T-helper 2 cell treated with Interferon-gamma antibody and Interleukin-4, amounts not matched to agents 5 μg/mL and 100 μg/mL, for 36 hours (primary cell): Measurements from ENCODE around the gene FBXO39.
"Not testable (repeated sequence)": the region's sequence is repeated elsewhere in the genome, so short reads cannot be mapped to it uniquely, and the experiment has no call there.

ENCODE experiments used
- DNase-seq: peaks from one replicate; pipeline ENCODE4 v3.0.0; 2021; ENCODE audit warnings: low spot score
- H3K27ac Mint-ChIP-seq: one replicate; pipeline ENCODE4 v1.8.0; 2021; ENCODE audit warnings: mild to moderate bottlenecking, mixed read lengths
- H3K27me3 Mint-ChIP-seq: one replicate; pipeline ENCODE4 v1.8.0; 2021; ENCODE audit warnings: low read depth, mixed read lengths
- H3K36me3 Mint-ChIP-seq: one replicate; pipeline ENCODE4 v1.8.0; 2021; ENCODE audit warnings: low read depth, mixed read lengths
- H3K4me1 Mint-ChIP-seq: one replicate; pipeline ENCODE4 v1.8.0; 2021; ENCODE audit warnings: low read depth, mixed read lengths
- H3K4me3 Mint-ChIP-seq: one replicate; pipeline ENCODE4 v1.8.0; 2022; ENCODE audit warnings: mild to moderate bottlenecking, moderate library complexity, mixed read lengths
- H3K9me3 Mint-ChIP-seq: one replicate; pipeline ENCODE4 v1.8.0; 2021; ENCODE audit warnings: mixed read lengths

The FBXO39 gene

GRCh38 chr17:6772016-6772415, 4.0 kb upstream of the FBXO39 start:
- peaks cover 74% of the 10 kb centered on the region for H3K9me3 Mint-ChIP-seq
- peaks cover 21% of the 10 kb centered on the region for H3K27me3 Mint-ChIP-seq
- H3K4me3 Mint-ChIP-seq = no peak overlapping the region
- H3K27ac Mint-ChIP-seq = no peak overlapping the region
- H3K36me3 Mint-ChIP-seq = peaks cover 82% of the 10 kb centered on the region
- DNase-seq = no peak
- peaks cover 1% of the 10 kb centered on the region for H3K4me1 Mint-ChIP-seq

- peaks cover 21% of the 10 kb centered on the region for H3K27me3 Mint-ChIP-seq
- H3K9me3 Mint-ChIP-seq = peaks cover 65% of the 10 kb centered on the region
- H3K4me1 Mint-ChIP-seq, DNase-seq, H3K27ac Mint-ChIP-seq, H3K4me3 Mint-ChIP-seq: not testable (repeated sequence)
- peaks cover 55% of the 10 kb centered on the region for H3K36me3 Mint-ChIP-seq
Measured at GRCh38 chr17:6774906-6775305, 1.1 kb upstream of the FBXO39 start.

- no peak overlapping the region for H3K27ac Mint-ChIP-seq
- H3K27me3 Mint-ChIP-seq = peaks cover 42% of the 10 kb centered on the region
- H3K4me1 Mint-ChIP-seq = peaks cover 1% of the 10 kb centered on the region
- H3K4me3 Mint-ChIP-seq = no peak overlapping the region
- peaks cover 12% of the 10 kb centered on the region for H3K36me3 Mint-ChIP-seq
- H3K9me3 Mint-ChIP-seq = peaks cover 62% of the 10 kb centered on the region
- no peak for DNase-seq
Measured at GRCh38 chr17:6779411-6779810, 3.4 kb downstream of the FBXO39 start.

- DNase-seq = no peak
- no peak overlapping the region for H3K4me3 Mint-ChIP-seq
- peaks cover 42% of the 10 kb centered on the region for H3K27me3 Mint-ChIP-seq
- peaks cover 1% of the 10 kb centered on the region for H3K4me1 Mint-ChIP-seq
- H3K36me3 Mint-ChIP-seq = peaks cover 7% of the 10 kb centered on the region
- no peak overlapping the region for H3K27ac Mint-ChIP-seq
- peaks cover 58% of the 10 kb centered on the region for H3K9me3 Mint-ChIP-seq
Measured at GRCh38 chr17:6780001-6780400, 4.0 kb downstream of the FBXO39 start.

GRCh38 chr17:6780886-6781285, 4.9 kb downstream of the FBXO39 start:
- H3K27ac Mint-ChIP-seq = no peak overlapping the region
- peaks cover 61% of the 10 kb centered on the region for H3K9me3 Mint-ChIP-seq
- H3K4me1 Mint-ChIP-seq = peaks cover 4% of the 10 kb centered on the region
- peaks cover 4% of the 10 kb centered on the region for H3K36me3 Mint-ChIP-seq
- no peak overlapping the region for H3K4me3 Mint-ChIP-seq
- H3K27me3 Mint-ChIP-seq = peaks cover 42% of the 10 kb centered on the region
- DNase-seq = no peak

GRCh38 chr17:6782244-6782643, 6.2 kb downstream of the FBXO39 start:
- Mint-ChIP-seq H3K27me3 (peaks cover 46% of the 10 kb centered on the region), H3K9me3 (peaks cover 63% of the 10 kb centered on the region), H3K4me3 (no peak overlapping the region), H3K4me1 (peaks cover 3% of the 10 kb centered on the region), H3K36me3 (peaks cover 2% of the 10 kb centered on the region), H3K27ac (no peak overlapping the region)
- no peak for DNase-seq

GRCh38 chr17:6786618-6787017, 10.6 kb downstream of the FBXO39 start:
- Mint-ChIP-seq H3K27me3 (peaks cover 77% of the 10 kb centered on the region), H3K4me1 (peaks cover 3% of the 10 kb centered on the region), H3K27ac (no peak overlapping the region), H3K4me3 (no peak overlapping the region), H3K9me3 (peaks cover 43% of the 10 kb centered on the region), H3K36me3 (peaks cover 1% of the 10 kb centered on the region)
- DNase-seq = no peak

- H3K27me3 Mint-ChIP-seq = peaks cover 78% of the 10 kb centered on the region
- H3K9me3 Mint-ChIP-seq = peaks cover 38% of the 10 kb centered on the region
- no peak overlapping the region for H3K27ac Mint-ChIP-seq
- no peak for DNase-seq
- H3K4me3 Mint-ChIP-seq = no peak overlapping the region
- H3K4me1 Mint-ChIP-seq = peaks cover 3% of the 10 kb centered on the region
- H3K36me3 Mint-ChIP-seq = no peaks in the 10 kb centered on the region
Measured at GRCh38 chr17:6787081-6787693, 11.2 kb downstream of the FBXO39 start.

GRCh38 chr17:6789146-6789545, 13.1 kb downstream of the FBXO39 start:
- peaks cover 3% of the 10 kb centered on the region for H3K4me1 Mint-ChIP-seq
- peaks cover 19% of the 10 kb centered on the region for H3K9me3 Mint-ChIP-seq
- no peak overlapping the region for H3K4me3 Mint-ChIP-seq
- H3K36me3 Mint-ChIP-seq = no peaks in the 10 kb centered on the region
- no peak for DNase-seq
- H3K27ac Mint-ChIP-seq = no peak overlapping the region
- peaks cover 66% of the 10 kb centered on the region for H3K27me3 Mint-ChIP-seq

- H3K9me3 Mint-ChIP-seq = no peaks in the 10 kb centered on the region
- no peaks in the 10 kb centered on the region for H3K4me1 Mint-ChIP-seq
- H3K4me3 Mint-ChIP-seq = no peak overlapping the region
- H3K36me3 Mint-ChIP-seq = no peaks in the 10 kb centered on the region
- H3K27ac Mint-ChIP-seq = no peak overlapping the region
- peaks cover 41% of the 10 kb centered on the region for H3K27me3 Mint-ChIP-seq
- no peak for DNase-seq
Measured at GRCh38 chr17:6793748-6794493, 17.9 kb downstream of the FBXO39 start.

GRCh38 chr17:6796017-6796886, 20.2 kb downstream of the FBXO39 start:
- no peaks in the 10 kb centered on the region for H3K4me1 Mint-ChIP-seq
- no peaks in the 10 kb centered on the region for H3K9me3 Mint-ChIP-seq
- H3K4me3 Mint-ChIP-seq = no peak overlapping the region
- no peak for DNase-seq
- no peaks in the 10 kb centered on the region for H3K36me3 Mint-ChIP-seq
- H3K27ac Mint-ChIP-seq = no peak overlapping the region
- peaks cover 26% of the 10 kb centered on the region for H3K27me3 Mint-ChIP-seq

GRCh38 chr17:6796887-6797490, 21.0 kb downstream of the FBXO39 start:
- DNase-seq = no peak
- H3K4me1 Mint-ChIP-seq = no peaks in the 10 kb centered on the region

GRCh38 chr17:6797718-6798351, 21.8 kb downstream of the FBXO39 start:
- H3K4me1 Mint-ChIP-seq = no peaks in the 10 kb centered on the region
- H3K27me3 Mint-ChIP-seq = peaks cover 17% of the 10 kb centered on the region
- H3K4me3 Mint-ChIP-seq = no peak overlapping the region

More at GRCh38 chr17:6796887-6797490, 21.0 kb downstream of the FBXO39 start:
- Mint-ChIP-seq H3K27ac (no peak overlapping the region), H3K27me3 (peaks cover 21% of the 10 kb centered on the region), H3K4me3 (no peak overlapping the region), H3K36me3 (no peaks in the 10 kb centered on the region), H3K9me3 (no peaks in the 10 kb centered on the region)

More at GRCh38 chr17:6797718-6798351, 21.8 kb downstream of the FBXO39 start:
- Mint-ChIP-seq H3K9me3 (no peaks in the 10 kb centered on the region), H3K27ac (no peak overlapping the region), H3K36me3 (no peaks in the 10 kb centered on the region)
- no peak for DNase-seq
